Measurements from ENCODE around the gene COL1A2. TPM values are rescaled to one million over a fixed set of nuclear protein-coding genes. Genes with fewer than 3 reads are reported as not detected.

Gene COL1A2
- total and polyA plus RNA-seq, 2 donors (not counting 1 experiment from before 2014, with no cell fraction given): 0.46 to 0.47 TPM

DNA sequence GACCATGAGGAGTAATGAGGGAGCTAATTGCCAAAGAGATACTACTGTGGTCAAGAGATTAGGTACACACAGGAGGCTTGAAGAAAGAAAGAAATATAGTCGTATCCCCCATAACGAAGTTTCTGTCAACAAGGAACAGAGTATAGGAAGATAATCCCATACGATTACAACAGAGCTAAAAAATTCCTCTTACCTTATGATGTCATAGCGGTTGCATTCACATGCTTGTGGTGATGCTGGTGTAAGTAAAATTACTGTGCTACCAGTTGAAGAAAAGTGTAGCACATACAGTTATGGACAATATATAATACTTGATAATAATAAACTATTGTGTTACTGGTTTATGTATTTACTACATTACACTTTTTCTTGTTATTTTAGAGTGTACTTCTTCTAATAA lies 63.3 kb downstream of the COL1A2 start:
- WGBS (ENCODE audit: insufficient coverage): no CpG with 5 or more reads among the region's 4 CpGs
- Histone ChIP-seq H3K4me1 (ENCODE audit: control insufficient read depth in 2 of 2, insufficient read depth in 2 of 2, low read length in 2 of 2) (no peaks in the 10 kb centered on the region), H3K27me3 (replicated peaks in 1 of 4; ENCODE audit: control extremely low read depth in 1 of 4, control insufficient read depth in 3 of 4, insufficient read depth in 4 of 4, low read length in 3 of 4) (no peaks in the 10 kb centered on the region), H3K4me3 (ENCODE audit: control extremely low read depth in 1 of 5, extremely low read depth in 1 of 5, insufficient read depth in 1 of 5, low read depth in 2 of 5, low read length in 4 of 5) (no peak overlapping the region), H3K36me3 (replicated peaks in 1 of 2; ENCODE audit: control extremely low read depth in 1 of 2, control insufficient read depth in 1 of 2, extremely low read depth in 1 of 2, insufficient read depth in 2 of 2, low read length in 1 of 2) (no peaks in the 10 kb centered on the region), H3K79me2 (ENCODE audit: control insufficient read depth, insufficient read depth, low read length) (no peaks in the 10 kb centered on the region), H3K27ac (ENCODE audit: low read length in 2 of 2) (no peak overlapping the region), H4K20me1 (ENCODE audit: control insufficient read depth, insufficient read depth, low read length, poor library complexity, severe bottlenecking) (no peaks in the 10 kb centered on the region), H3K9me3 (ENCODE audit: control extremely low read depth in 1 of 3, control insufficient read depth in 2 of 3, insufficient read depth in 1 of 3, low read length in 2 of 3) (no peaks in the 10 kb centered on the region), H3K9ac (ENCODE audit: low read length) (no peak overlapping the region), H3K4me2 (replicated peaks; ENCODE audit: low read depth, low read length, poor library complexity, severe bottlenecking) (no peak overlapping the region), H2AFZ (ENCODE audit: insufficient read depth, low read depth, low read length, poor library complexity, severe bottlenecking) (no peak overlapping the region)
- ChIA-PET CTCF (interaction anchor here (1.1 to 2.8 kb wide), 2 partner anchors 8 to 9 kb away, joined by 6 to 18 read pairs; no protein-coding TSS in a partner anchor), POLR2A (no interaction called here)
- DNase-seq (no peak), ATAC-seq (ENCODE audit: low read depth) (no peak)
- no peak for TF ChIP-seq EZH2 (IDR thresholded peaks at IDR 0.05; ENCODE audit: borderline replicate concordance, insufficient read depth, low read depth, low read length, poor library complexity, severe bottlenecking)
- TF ChIP-seq, protein P1, sequence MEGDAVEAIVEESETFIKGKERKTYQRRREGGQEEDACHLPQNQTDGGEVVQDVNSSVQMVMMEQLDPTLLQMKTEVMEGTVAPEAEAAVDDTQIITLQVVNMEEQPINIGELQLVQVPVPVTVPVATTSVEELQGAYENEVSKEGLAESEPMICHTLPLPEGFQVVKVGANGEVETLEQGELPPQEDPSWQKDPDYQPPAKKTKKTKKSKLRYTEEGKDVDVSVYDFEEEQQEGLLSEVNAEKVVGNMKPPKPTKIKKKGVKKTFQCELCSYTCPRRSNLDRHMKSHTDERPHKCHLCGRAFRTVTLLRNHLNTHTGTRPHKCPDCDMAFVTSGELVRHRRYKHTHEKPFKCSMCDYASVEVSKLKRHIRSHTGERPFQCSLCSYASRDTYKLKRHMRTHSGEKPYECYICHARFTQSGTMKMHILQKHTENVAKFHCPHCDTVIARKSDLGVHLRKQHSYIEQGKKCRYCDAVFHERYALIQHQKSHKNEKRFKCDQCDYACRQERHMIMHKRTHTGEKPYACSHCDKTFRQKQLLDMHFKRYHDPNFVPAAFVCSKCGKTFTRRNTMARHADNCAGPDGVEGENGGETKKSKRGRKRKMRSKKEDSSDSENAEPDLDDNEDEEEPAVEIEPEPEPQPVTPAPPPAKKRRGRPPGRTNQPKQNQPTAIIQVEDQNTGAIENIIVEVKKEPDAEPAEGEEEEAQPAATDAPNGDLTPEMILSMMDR (IDR thresholded peaks at IDR 0.05): no peak
- intact Hi-C loops (cut with micrococcal nuclease): no loop called here
- H3K27me3 Mint-ChIP-seq: no peaks in the 10 kb centered on the region
- no peak overlapping the region for H3K4me3 Mint-ChIP-seq
- H3K27ac Mint-ChIP-seq: no peak overlapping the region
- no peaks in the 10 kb centered on the region for H3K4me1 Mint-ChIP-seq
- no peaks in the 10 kb centered on the region for H3K9me3 Mint-ChIP-seq (ENCODE audit: insufficient read depth)

- Mint-ChIP-seq H3K4me3 (no peak overlapping the region), H3K27ac (no peak overlapping the region), H3K27me3 (peaks cover 4% of the 10 kb centered on the region), H3K9me3 (ENCODE audit: insufficient read depth) (peaks cover 3% of the 10 kb centered on the region), H3K4me1 (no peaks in the 10 kb centered on the region)
- WGBS (ENCODE audit: insufficient coverage): no CpG with 5 or more reads among the region's 1 CpG
- TF ChIP-seq, protein P1 (IDR thresholded peaks at IDR 0.05): no peak
- TF ChIP-seq EZH2 (IDR thresholded peaks at IDR 0.05; ENCODE audit: borderline replicate concordance, insufficient read depth, low read depth, low read length, poor library complexity, severe bottlenecking): no peak
- CTCF ChIA-PET: interaction anchor here (1.3 to 1.8 kb wide), 2 partner anchors 18 to 22 kb away, joined by 3 to 7 read pairs; no protein-coding TSS in a partner anchor
- Histone ChIP-seq H3K79me2 (ENCODE audit: control insufficient read depth, insufficient read depth, low read length) (no peaks in the 10 kb centered on the region), H3K4me2 (replicated peaks; ENCODE audit: low read depth, low read length, poor library complexity, severe bottlenecking) (no peak overlapping the region), H3K9me3 (ENCODE audit: control extremely low read depth in 1 of 3, control insufficient read depth in 2 of 3, insufficient read depth in 1 of 3, low read length in 2 of 3) (peaks cover 0 to 1% (median 0%) of the 10 kb centered on the region in 3 donors), H3K4me1 (ENCODE audit: control insufficient read depth in 2 of 2, insufficient read depth in 2 of 2, low read length in 2 of 2) (no peaks in the 10 kb centered on the region), H4K20me1 (ENCODE audit: control insufficient read depth, insufficient read depth, low read length, poor library complexity, severe bottlenecking) (no peaks in the 10 kb centered on the region), H3K9ac (ENCODE audit: low read length) (no peak overlapping the region), H2AFZ (ENCODE audit: insufficient read depth, low read depth, low read length, poor library complexity, severe bottlenecking) (no peak overlapping the region), H3K36me3 (replicated peaks in 1 of 2; ENCODE audit: control extremely low read depth in 1 of 2, control insufficient read depth in 1 of 2, extremely low read depth in 1 of 2, insufficient read depth in 2 of 2, low read length in 1 of 2) (no peaks in the 10 kb centered on the region), H3K27ac (ENCODE audit: low read length in 2 of 2) (no peak overlapping the region), H3K4me3 (ENCODE audit: control extremely low read depth in 1 of 5, extremely low read depth in 1 of 5, insufficient read depth in 1 of 5, low read depth in 2 of 5, low read length in 4 of 5) (no peak overlapping the region), H3K27me3 (replicated peaks in 1 of 4; ENCODE audit: control extremely low read depth in 1 of 4, control insufficient read depth in 3 of 4, insufficient read depth in 4 of 4, low read length in 3 of 4) (peaks cover 0 to 4% (median 0%) of the 10 kb centered on the region in 4 experiments)
- intact Hi-C loops (cut with micrococcal nuclease): no loop called here
- POLR2A ChIA-PET: no interaction called here
- ATAC-seq (ENCODE audit: low read depth) (no peak), DNase-seq (no peak)
These were observed 71.8 kb downstream of the COL1A2 start for GRCh38 chr7:94466516-94466915.
